ENCODE data around the gene DEPP1. TPM values are rescaled to one million over a fixed set of nuclear protein-coding genes. Genes with fewer than 3 reads are reported as not detected.

Gene DEPP1
- polyA plus RNA-seq, 10 donors = 13.0 to 72.4 (median 23.4) TPM

GRCh38 chr10:44934416-44935200 lies 44.0 kb downstream of the DEPP1 start:
- DNase-seq = no peak

GRCh38 chr10:44933451-44934321 lies 44.9 kb downstream of the DEPP1 start:
- DNase-seq = no peak

- peak; percentile 66 to 89 (median 84) for DNase-seq
These were observed 45.8 kb downstream of the DEPP1 start for GRCh38 chr10:44932517-44933450.

- no peak for DNase-seq
These were observed 46.7 kb downstream of the DEPP1 start for GRCh38 chr10:44931621-44932516.

GRCh38 chr10:44930904-44931620 lies 47.5 kb downstream of the DEPP1 start:
- no peak for DNase-seq

- no peak for DNase-seq
These were observed 49.0 kb downstream of the DEPP1 start for GRCh38 chr10:44929356-44930255.

- DNase-seq = no peak
These were observed 50.1 kb downstream of the DEPP1 start for GRCh38 chr10:44928462-44928861.

- DNase-seq = no peak
These were observed 51.3 kb downstream of the DEPP1 start for GRCh38 chr10:44927352-44927751.

GRCh38 chr10:44926751-44927351 lies 51.8 kb downstream of the DEPP1 start:
- DNase-seq = no peak

Other genes with a start within 250 kb of the DEPP1 start
- under 1 TPM in 4 of 10 donors, not detected in 6; 0.04 to 0.12 (median 0.07) TPM for gene TMEM72, start 67.5 kb downstream of the DEPP1 start, polyA plus RNA-seq (ENCODE audit: insufficient read length in 10 of 10)
- gene RASSF4, start 19.0 kb downstream of the DEPP1 start, polyA plus RNA-seq (ENCODE audit: insufficient read length in 10 of 10) = 10 to 100 TPM; 46.5 to 89.1 (median 67.8) TPM
- 10 to 100 TPM; 46.1 to 58.7 (median 53.8) TPM for gene ZNF22, start 22.1 kb upstream of the DEPP1 start, polyA plus RNA-seq (ENCODE audit: insufficient read length in 10 of 10)

Data from muscle of back (tissue), 11 donors.